Measurements from ENCODE around the gene MAP2.
"Not testable (repeated sequence)": the region's sequence is repeated elsewhere in the genome, so short reads cannot be mapped to it uniquely, and the experiment has no call there.

MAP2 gene

DNA sequence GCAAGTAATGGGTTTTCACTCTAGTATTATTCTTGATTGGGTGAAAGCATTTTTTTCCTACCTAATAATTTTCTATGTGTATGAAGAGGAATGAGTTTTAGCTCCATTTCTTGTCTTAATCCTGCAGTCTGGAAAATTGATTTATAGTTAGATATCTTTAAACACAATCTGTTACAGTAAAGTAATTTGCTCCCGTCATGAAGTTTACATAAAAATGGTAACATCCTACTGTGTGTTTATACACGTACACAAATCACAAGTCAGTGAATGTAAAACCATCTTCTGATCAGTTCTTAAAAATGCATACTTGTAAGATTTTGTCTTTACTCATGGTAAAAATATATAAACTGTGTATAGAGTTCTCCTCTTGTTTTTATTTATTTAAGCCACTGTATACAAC, 51.1 kb downstream of the MAP2 start:
- in situ Hi-C loops (cut with HindIII; ENCODE audit: low sequenced_read_pairs) = no loop called here
- H3K4me3 ChIP-seq (ENCODE audit: low read depth, low read length) = no peak overlapping the region
- no peak for DNase-seq (ENCODE audit: low read depth, low spot score)
- TF ChIP-seq, protein P1, sequence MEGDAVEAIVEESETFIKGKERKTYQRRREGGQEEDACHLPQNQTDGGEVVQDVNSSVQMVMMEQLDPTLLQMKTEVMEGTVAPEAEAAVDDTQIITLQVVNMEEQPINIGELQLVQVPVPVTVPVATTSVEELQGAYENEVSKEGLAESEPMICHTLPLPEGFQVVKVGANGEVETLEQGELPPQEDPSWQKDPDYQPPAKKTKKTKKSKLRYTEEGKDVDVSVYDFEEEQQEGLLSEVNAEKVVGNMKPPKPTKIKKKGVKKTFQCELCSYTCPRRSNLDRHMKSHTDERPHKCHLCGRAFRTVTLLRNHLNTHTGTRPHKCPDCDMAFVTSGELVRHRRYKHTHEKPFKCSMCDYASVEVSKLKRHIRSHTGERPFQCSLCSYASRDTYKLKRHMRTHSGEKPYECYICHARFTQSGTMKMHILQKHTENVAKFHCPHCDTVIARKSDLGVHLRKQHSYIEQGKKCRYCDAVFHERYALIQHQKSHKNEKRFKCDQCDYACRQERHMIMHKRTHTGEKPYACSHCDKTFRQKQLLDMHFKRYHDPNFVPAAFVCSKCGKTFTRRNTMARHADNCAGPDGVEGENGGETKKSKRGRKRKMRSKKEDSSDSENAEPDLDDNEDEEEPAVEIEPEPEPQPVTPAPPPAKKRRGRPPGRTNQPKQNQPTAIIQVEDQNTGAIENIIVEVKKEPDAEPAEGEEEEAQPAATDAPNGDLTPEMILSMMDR (IDR thresholded peaks at IDR 0.05; ENCODE audit: low read depth, low read length) = no peak

- in situ Hi-C loops (cut with HindIII; ENCODE audit: low sequenced_read_pairs) = no loop called here
- no peak overlapping the region for H3K4me3 ChIP-seq (ENCODE audit: low read depth, low read length)
- TF ChIP-seq, protein P1 (IDR thresholded peaks at IDR 0.05; ENCODE audit: low read depth, low read length) = no peak
- DNase-seq (ENCODE audit: low read depth, low spot score) = peak; percentile 96
Measured at GRCh38 chr2:209476367-209477208, 52.7 kb downstream of the MAP2 start.

GRCh38 chr2:209492296-209492695, 68.4 kb downstream of the MAP2 start:
- DNase-seq (ENCODE audit: low read depth, low spot score); H3K4me3 ChIP-seq (ENCODE audit: low read depth, low read length); in situ Hi-C loops (cut with HindIII; ENCODE audit: low sequenced_read_pairs): not testable (repeated sequence)

- H3K4me3 ChIP-seq (ENCODE audit: low read depth, low read length); DNase-seq (ENCODE audit: low read depth, low spot score); in situ Hi-C loops (cut with HindIII; ENCODE audit: low sequenced_read_pairs): not testable (repeated sequence)
Measured at GRCh38 chr2:209495068-209495620, 71.3 kb downstream of the MAP2 start.

DNA sequence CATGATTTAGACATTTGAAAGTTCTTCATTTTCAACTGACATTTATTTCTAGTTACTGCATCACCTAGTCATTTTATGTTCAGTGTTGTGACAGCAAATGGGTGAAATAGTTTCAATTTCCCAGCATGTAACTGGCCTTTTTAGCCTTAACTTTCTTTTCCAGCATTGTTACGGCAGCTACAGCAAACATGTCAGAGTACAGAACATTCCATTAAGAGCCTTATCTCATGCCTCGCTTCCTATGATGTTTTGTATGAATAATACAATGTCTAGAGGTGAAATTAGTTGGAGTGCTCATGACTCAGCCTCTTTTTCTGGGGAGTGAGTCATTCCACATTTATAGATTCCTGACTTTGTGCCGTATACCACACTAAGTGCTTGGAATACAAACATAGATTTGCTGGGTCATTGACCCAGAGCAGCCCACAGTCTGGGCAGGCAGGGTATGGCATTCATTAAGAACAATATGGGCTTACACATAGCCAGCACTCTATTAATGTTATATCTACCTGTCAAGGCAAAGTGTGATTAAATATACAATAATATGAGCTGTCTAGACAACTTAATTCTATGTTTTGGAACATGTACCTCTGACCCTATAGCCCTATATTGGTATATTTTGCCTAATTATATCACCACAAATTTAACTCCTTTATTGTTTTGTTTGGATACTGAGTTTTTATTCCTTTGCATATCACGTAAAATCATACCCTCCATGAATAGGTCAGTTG, 72.2 kb downstream of the MAP2 start:
- in situ Hi-C loops (cut with HindIII; ENCODE audit: low sequenced_read_pairs) = no loop called here
- no peak overlapping the region for H3K4me3 ChIP-seq (ENCODE audit: low read depth, low read length)
- TF ChIP-seq, protein P1 (IDR thresholded peaks at IDR 0.05; ENCODE audit: low read depth, low read length) = no peak
- DNase-seq (ENCODE audit: low read depth, low spot score) = peak; percentile 99

GRCh38 chr2:209496586-209496982, 72.7 kb downstream of the MAP2 start:
- in situ Hi-C loops (cut with HindIII; ENCODE audit: low sequenced_read_pairs) = no loop called here
- TF ChIP-seq, protein P1 (IDR thresholded peaks at IDR 0.05; ENCODE audit: low read depth, low read length) = no peak
- H3K4me3 ChIP-seq (ENCODE audit: low read depth, low read length) = no peak overlapping the region
- peak; percentile 77 for DNase-seq (ENCODE audit: low read depth, low spot score)

DNA sequence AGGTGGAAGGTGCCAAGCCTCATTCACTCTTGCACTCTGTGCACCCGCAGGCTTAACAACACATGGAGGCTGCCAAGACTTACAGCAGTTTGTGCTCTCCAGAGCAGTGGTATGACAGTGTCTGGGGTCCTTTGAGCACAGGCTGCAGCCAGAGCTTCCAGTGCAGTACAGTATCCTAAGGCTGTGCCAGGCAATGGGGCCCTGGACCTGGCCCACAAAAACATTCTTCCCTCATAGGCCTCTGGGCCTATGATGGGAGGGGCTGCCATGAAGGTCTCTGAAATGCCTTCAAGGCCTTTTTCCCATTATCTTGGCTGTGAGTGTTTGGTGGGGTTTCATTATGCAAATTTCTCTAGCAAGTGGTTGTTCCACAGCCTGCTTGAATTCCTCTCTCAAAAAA, 74.8 kb downstream of the MAP2 start:
- in situ Hi-C loops (cut with HindIII; ENCODE audit: low sequenced_read_pairs) = no loop called here
- DNase-seq (ENCODE audit: low read depth, low spot score) = no peak
- TF ChIP-seq, protein P1 (IDR thresholded peaks at IDR 0.05; ENCODE audit: low read depth, low read length) = no peak
- no peak overlapping the region for H3K4me3 ChIP-seq (ENCODE audit: low read depth, low read length)

Data from astrocyte of the spinal cord (primary cell).